Jurkat, Clone E6-1 (cell line): ENCODE measurements around the gene QPRT.
A peak's percentile ranks its signal among the peaks of the same experiment; 100 is the strongest.
"Not testable (repeated sequence)": the region's sequence is repeated elsewhere in the genome, so short reads cannot be mapped to it uniquely, and the experiment has no call there.

Source experiments
- DNase-seq: peaks from one replicate; pipeline ENCODE4 v3.0.0-alpha.2; 2011; ENCODE audit warnings: low read depth, low spot score
- H3K4me3 ChIP-seq: 2 replicates; pipeline ENCODE4 v1.5.1; 2011; ENCODE audit warnings: mild to moderate bottlenecking, low read length, control low read depth, moderate library complexity

QPRT gene

GRCh38 chr16:29686740-29687332 is 7.9 kb downstream of the QPRT start:
- no peak for DNase-seq
- H3K4me3 ChIP-seq: no peak overlapping the region

GRCh38 chr16:29687755-29688154 is 8.8 kb downstream of the QPRT start:
- no peak overlapping the region for H3K4me3 ChIP-seq
- no peak for DNase-seq

GRCh38 chr16:29688172-29688571 is 9.2 kb downstream of the QPRT start:
- H3K4me3 ChIP-seq: no peak overlapping the region
- no peak for DNase-seq

GRCh38 chr16:29689490-29690351 is 10.7 kb downstream of the QPRT start:
- H3K4me3 ChIP-seq, DNase-seq: not testable (repeated sequence)

- not testable (repeated sequence) for H3K4me3 ChIP-seq, DNase-seq
These were observed 13.6 kb downstream of the QPRT start for GRCh38 chr16:29692606-29693005.

DNA sequence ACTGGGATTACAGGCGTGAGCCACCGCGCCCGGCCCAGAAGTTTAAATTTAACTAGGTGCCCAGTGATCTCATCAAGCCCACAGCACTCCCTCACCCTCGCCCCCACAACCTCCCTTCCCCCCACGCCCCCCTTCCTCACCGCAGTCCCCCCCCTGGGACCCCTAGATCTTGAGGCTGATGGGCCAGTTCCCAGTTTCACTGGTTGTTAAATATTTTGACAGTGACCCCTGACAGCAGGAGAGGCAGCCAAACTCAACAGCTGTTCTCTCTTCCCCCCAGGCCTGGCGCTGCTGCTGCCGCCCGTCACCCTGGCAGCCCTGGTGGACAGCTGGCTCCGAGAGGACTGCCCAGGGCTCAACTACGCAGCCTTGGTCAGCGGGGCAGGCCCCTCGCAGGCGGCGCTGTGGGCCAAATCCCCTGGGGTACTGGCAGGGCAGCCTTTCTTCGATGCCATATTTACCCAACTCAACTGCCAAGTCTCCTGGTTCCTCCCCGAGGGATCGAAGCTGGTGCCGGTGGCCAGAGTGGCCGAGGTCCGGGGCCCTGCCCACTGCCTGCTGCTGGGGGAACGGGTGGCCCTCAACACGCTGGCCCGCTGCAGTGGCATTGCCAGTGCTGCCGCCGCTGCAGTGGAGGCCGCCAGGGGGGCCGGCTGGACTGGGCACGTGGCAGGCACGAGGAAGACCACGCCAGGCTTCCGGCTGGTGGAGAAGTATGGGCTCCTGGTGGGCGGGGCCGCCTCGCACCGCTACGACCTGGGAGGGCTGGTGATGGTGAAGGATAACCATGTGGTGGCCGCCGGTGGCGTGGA is 15.6 kb downstream of the QPRT start:
- DNase-seq: no peak
- no peak overlapping the region for H3K4me3 ChIP-seq

- H3K4me3 ChIP-seq, DNase-seq: not testable (repeated sequence)
These were observed 16.7 kb downstream of the QPRT start for GRCh38 chr16:29695675-29696074.

- no peak for DNase-seq
- H3K4me3 ChIP-seq: no peak overlapping the region
These were observed 17.9 kb downstream of the QPRT start for GRCh38 chr16:29696881-29697331.

- H3K4me3 ChIP-seq: no peak overlapping the region
- no peak for DNase-seq
These were observed 18.4 kb downstream of the QPRT start for GRCh38 chr16:29697391-29697790.

DNA sequence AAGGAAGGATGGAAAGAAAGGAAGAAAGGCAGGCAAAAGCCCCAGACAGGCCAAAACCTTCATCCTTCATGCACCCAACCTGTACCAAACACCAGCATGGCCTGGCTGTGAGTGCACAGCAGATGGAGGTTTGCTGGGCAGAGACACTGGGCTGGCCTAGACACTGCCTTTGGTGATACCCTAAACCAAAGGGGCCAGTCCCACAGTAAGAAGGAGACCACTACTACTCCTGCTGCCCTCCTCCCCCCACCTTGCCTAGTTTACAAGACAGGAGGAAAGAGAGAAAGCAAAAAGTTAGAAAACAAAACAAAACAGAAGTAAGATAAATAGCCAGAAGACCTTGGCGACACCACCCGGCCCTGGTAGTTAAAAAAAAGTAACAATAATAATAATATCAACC is 19.1 kb downstream of the QPRT start:
- DNase-seq: no peak
- H3K4me3 ChIP-seq: no peak overlapping the region

- no peak for DNase-seq
- no peak overlapping the region for H3K4me3 ChIP-seq
These were observed 19.7 kb downstream of the QPRT start for GRCh38 chr16:29698484-29699323.

GRCh38 chr16:29699324-29700219 is 20.6 kb downstream of the QPRT start:
- no peak for DNase-seq
- H3K4me3 ChIP-seq: no peak overlapping the region

DNA sequence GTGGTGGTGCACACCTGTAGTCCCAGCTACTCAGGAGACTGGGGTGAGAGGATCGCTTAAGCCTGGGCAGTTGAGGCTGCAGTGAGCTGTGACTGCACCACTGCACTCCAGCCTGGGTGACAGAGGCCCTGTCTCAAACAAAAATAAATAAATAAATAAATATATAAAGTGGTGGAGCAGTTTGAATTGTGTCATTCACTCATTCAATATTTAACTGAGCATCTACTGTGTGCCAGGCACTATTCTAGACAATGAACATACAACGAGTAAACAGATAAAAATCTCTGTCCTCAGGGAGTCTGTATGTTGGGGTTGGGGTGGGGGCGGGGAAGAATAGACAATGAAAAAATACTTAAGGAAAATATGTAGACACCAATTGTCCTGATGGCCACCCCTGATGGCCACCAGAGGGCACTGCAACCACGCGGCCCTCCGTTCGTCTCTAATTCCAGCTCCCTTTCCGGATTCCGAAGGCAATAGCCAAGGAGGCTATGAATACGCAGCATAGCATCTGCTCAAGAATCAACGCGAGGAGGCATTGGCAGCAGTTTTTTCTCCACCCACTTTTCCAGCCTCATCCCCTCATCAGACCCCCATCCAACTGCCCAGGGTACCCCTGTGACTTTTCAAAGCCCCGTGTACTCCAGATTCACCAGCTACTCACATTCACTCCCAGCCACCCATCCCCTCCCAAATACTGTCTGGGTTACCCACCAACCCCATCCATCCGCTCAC is 21.4 kb downstream of the QPRT start:
- DNase-seq: peak; percentile 67
- no peak overlapping the region for H3K4me3 ChIP-seq

DNA sequence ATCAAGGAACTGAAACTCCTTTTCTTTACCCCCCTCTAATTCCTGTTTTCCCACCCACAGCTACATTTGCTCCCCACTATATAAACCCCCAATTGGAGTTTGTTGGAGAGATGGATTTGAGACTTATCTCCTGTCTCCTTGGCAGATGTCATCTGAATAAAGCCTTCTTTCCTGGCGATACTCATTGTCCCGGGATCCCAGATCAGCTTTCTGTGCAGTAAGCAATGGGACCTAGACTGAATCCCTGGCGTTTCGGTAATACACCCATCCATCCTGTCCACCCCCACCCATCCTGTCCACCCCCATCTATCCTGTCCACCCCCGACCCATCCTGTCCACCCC is 22.2 kb downstream of the QPRT start:
- no peak for DNase-seq
- H3K4me3 ChIP-seq: no peak overlapping the region

GRCh38 chr16:29702269-29702668 is 23.3 kb downstream of the QPRT start:
- H3K4me3 ChIP-seq: no peak overlapping the region
- no peak for DNase-seq

DNA sequence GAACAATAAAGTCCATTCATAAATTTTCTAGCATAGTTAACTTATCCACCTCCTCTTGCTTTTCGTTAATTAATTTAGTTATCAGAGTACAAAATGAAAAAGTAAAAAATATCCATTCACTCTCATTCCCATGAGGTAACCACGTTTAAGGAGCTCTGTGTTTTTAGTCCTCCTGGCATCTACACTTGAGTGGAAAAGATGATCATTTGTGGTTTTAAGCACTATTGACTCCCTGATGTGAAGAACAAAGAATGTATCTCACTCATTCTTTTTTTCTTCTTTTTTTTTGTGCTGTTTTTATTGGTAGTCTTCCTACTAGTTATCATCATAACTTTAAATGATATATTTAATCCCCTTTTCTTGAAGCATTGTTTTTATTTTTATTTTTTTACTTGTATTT is 26.1 kb downstream of the QPRT start:
- H3K4me3 ChIP-seq: no peak overlapping the region
- DNase-seq: no peak

DNA sequence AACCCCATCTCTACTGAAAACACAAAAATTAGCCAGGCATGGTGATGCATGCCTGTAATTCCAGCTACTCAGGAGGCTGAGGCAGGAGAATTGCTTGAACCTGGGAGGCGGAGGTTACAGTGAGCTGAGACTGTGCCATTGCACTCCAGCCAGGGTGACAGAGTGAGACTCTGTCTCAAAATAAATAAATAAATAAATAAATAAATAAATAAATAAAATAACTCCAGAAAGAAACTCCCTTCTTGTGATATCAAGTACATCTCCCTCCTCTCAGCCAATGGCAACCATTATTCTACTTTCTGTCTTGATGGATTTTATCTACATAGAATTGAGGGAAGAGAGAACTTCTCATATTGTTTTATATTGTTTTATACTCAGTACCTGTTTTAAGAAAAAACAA is 28.2 kb downstream of the QPRT start:
- not testable (repeated sequence) for H3K4me3 ChIP-seq, DNase-seq
